HCT116 (cell line): ENCODE results near the gene HMG20A. TPM values are rescaled to one million over a fixed set of nuclear protein-coding genes. Genes with fewer than 3 reads are reported as not detected.
A peak's percentile ranks its signal among the peaks of the same experiment; 100 is the strongest.

ENCODE experiments used
- ATAC-seq: fragments of 200-7000 bp; cut with Tn5 transposase; 2 replicates; pipeline ENCODE4 v1.9.1; 2020; ENCODE audit warnings: mild to moderate bottlenecking, moderate library complexity
- BruUV-seq: library from RNA; stranded (reverse); fragments of 400-500 nt; replicated peaks from 2 replicates; lab custom pipeline; 2021; lab: Mats Ljungman, UMichigan
- CTCF ChIA-PET: fragments of 300-600 bp; sonication (Branson Sonifier 250); formaldehyde crosslinking; loops from one replicate; lab custom pipeline; 2021; ENCODE audit warnings: antibody characterized with exemption; lab: Charles Lee
- POLR2A ChIA-PET: fragments of 300-600, 350-600 bp; sonication (Branson Sonifier 250); formaldehyde crosslinking; loops from one replicate; lab custom pipeline; 2021; ENCODE audit warnings: antibody characterized with exemption; lab: Charles Lee
- RAD21 ChIA-PET, 2 experiments: fragments of 300-600 bp; sonication (Branson Sonifier 250); formaldehyde crosslinking; loops; one replicate each; lab custom pipeline; 2023; ENCODE audit warnings: low total read pairs in 2 of 2; ENCODE audit not compliant: uncharacterized antibody in 2 of 2, unreplicated experiment in 2 of 2, low non-redundant PET in 1 of 2; lab: Charles Lee
- DNase-seq: peaks from one replicate; pipeline ENCODE4 v3.0.0-alpha.2; 2010; ENCODE audit warnings: low read depth, low spot score
- H2AFZ ChIP-seq: fragments of 200-600 bp; shearing (Covaris generic), sonication (generic); 2 replicates; pipeline ENCODE4 v1.6.1; 2017; ENCODE audit warnings: low read depth, mixed run types, mixed read lengths, antibody characterized with exemption, low read length; ENCODE audit not compliant: poor library complexity, severe bottlenecking
- H3K27ac ChIP-seq: 2 replicates; pipeline ENCODE4 v1.5.1; 2012; ENCODE audit warnings: low read depth, low read length
- H3K27me3 ChIP-seq: fragments of 200-600 bp; sonication (generic); 2 replicates; pipeline ENCODE4 v1.6.1; 2016; ENCODE audit warnings: mixed run types, low read length, mixed read lengths; ENCODE audit not compliant: insufficient read depth
- H3K36me3 ChIP-seq, 2 experiments: fragments of 200-500 bp in 1 of 2; fragments of 200-600 bp in 1 of 2; sonication (Bioruptor generic) in 1 of 2; sonication (generic) in 1 of 2; 2 replicates each; pipeline versions ENCODE4 v1.5.1 to v1.6.1; 2014 to 2016; ENCODE audit warnings: low read length in 2 of 2, inconsistent platforms in 1 of 2, mixed read lengths in 1 of 2, mixed run types in 1 of 2; ENCODE audit not compliant: insufficient read depth in 2 of 2, control insufficient read depth in 1 of 2
- H3K4me1 ChIP-seq, 2 experiments: fragments of 200-600 bp in 1 of 2; sonication (generic) in 1 of 2; 2 replicates each; pipeline versions ENCODE4 v1.5.1 to v1.6.1; 2012 to 2017; ENCODE audit warnings: low read length in 2 of 2, inconsistent platforms in 1 of 2, mild to moderate bottlenecking in 1 of 2, mixed read lengths in 1 of 2, mixed run types in 1 of 2, moderate library complexity in 1 of 2; ENCODE audit not compliant: insufficient read depth in 2 of 2, control insufficient read depth in 1 of 2
- H3K4me2 ChIP-seq: fragments of 200-600 bp; sonication (generic); 2 replicates; pipeline ENCODE4 v1.6.1; 2017; ENCODE audit warnings: mixed run types, low read length, mixed read lengths
- H3K4me3 ChIP-seq, 2 experiments: fragments of 200-600 bp in 1 of 2; sonication (generic) in 1 of 2; replicated peaks in 1 of 2; 2 replicates each; pipeline ENCODE4 v1.5.1; 2011 to 2016; ENCODE audit warnings: low read length in 2 of 2, control low read depth in 1 of 2, low read depth in 1 of 2, mild to moderate bottlenecking in 1 of 2, mixed read lengths in 1 of 2, mixed run types in 1 of 2
- H3K79me2 ChIP-seq: fragments of 200-600 bp; sonication (generic); 2 replicates; pipeline ENCODE4 v1.6.1; 2017; ENCODE audit warnings: mild to moderate bottlenecking, mixed run types, low read length, moderate library complexity, mixed read lengths; ENCODE audit not compliant: insufficient read depth
- H3K9ac ChIP-seq: fragments of 200-600 bp; sonication (generic); 2 replicates; pipeline ENCODE4 v1.6.1; 2016; ENCODE audit warnings: low read length, mixed read lengths
- H3K9me2 ChIP-seq: fragments of 200-600 bp; sonication (generic), shearing (Covaris generic); 2 replicates; pipeline ENCODE4 v1.6.1; 2017; ENCODE audit warnings: mixed run types, mild to moderate bottlenecking, moderate library complexity; ENCODE audit not compliant: insufficient read depth
- H3K9me3 ChIP-seq, 2 experiments: fragments of 200-500 bp in 1 of 2; fragments of 200-600 bp in 1 of 2; sonication (Bioruptor generic) in 1 of 2; sonication (generic) in 1 of 2; 2 replicates each; pipeline ENCODE4 v1.6.1; 2014 to 2017; ENCODE audit warnings: low read length in 2 of 2, mixed read lengths in 2 of 2, inconsistent platforms in 1 of 2, low read depth in 1 of 2, mild to moderate bottlenecking in 1 of 2, mixed run types in 1 of 2, moderate library complexity in 1 of 2; ENCODE audit not compliant: control insufficient read depth in 1 of 2, insufficient read depth in 1 of 2
- H4K20me1 ChIP-seq: fragments of 200-600 bp; sonication (generic), shearing (Covaris generic); 2 replicates; pipeline ENCODE4 v1.6.1; 2017; ENCODE audit warnings: mixed run types, mild to moderate bottlenecking, moderate library complexity; ENCODE audit not compliant: insufficient read depth
- CBX3 ChIP-seq: IDR thresholded peaks from 2 replicates; pipeline ENCODE4 v1.6.1; 2012; ENCODE audit warnings: low read depth
- CEBPB ChIP-seq: IDR thresholded peaks from 2 replicates; pipeline ENCODE4 v1.6.1; 2012; ENCODE audit warnings: low read depth
- EGR1 ChIP-seq: IDR thresholded peaks from 2 replicates; pipeline ENCODE4 v1.6.1; 2012; ENCODE audit warnings: low read depth
- ELF1 ChIP-seq: IDR thresholded peaks from 2 replicates; pipeline ENCODE4 v1.6.1; 2012; ENCODE audit warnings: low read depth, borderline replicate concordance
- EZH2phosphoT487 ChIP-seq: fragments of 200-600 bp; IDR thresholded peaks from 2 replicates; pipeline ENCODE4 v1.6.1; 2018; ENCODE audit warnings: antibody characterized with exemption, borderline replicate concordance
- JUND ChIP-seq: IDR thresholded peaks from 2 replicates; pipeline ENCODE4 v1.6.1; 2012
- POLR2AphosphoS5 ChIP-seq: IDR thresholded peaks from 2 replicates; pipeline ENCODE4 v1.6.1; 2011; ENCODE audit warnings: mild to moderate bottlenecking, low read depth, low read length, moderate library complexity
- SIN3A ChIP-seq: IDR thresholded peaks from 2 replicates; pipeline ENCODE4 v1.6.1; 2012; ENCODE audit warnings: low read depth
- SRF ChIP-seq: IDR thresholded peaks from 2 replicates; pipeline ENCODE4 v1.6.1; 2012; ENCODE audit warnings: low read depth
- TCF7L2 ChIP-seq: IDR thresholded peaks from 2 replicates; pipeline ENCODE4 v1.7.0; 2011; ENCODE audit warnings: borderline replicate concordance, inconsistent platforms; ENCODE audit not compliant: insufficient read depth, insufficient read length; ENCODE audit errors: extremely low read depth
- YY1 ChIP-seq: IDR thresholded peaks from 2 replicates; pipeline ENCODE4 v1.6.1; 2011; ENCODE audit warnings: low read length, low read depth, moderate library complexity, mild to moderate bottlenecking; ENCODE audit not compliant: insufficient replicate concordance; ENCODE audit errors: extremely low read depth
- ZFX ChIP-seq: fragments of 450-650 bp; IDR thresholded peaks from 2 replicates; pipeline ENCODE4 v1.6.1; 2017
- ZNF274 ChIP-seq: fragments of 200-500 bp; sonication (Bioruptor generic); IDR thresholded peaks from 2 replicates; pipeline ENCODE4 v1.6.1; 2014; ENCODE audit warnings: mild to moderate bottlenecking, low read depth, low read length, inconsistent platforms
- intact Hi-C: fragments of 100-400 bp; cut with micrococcal nuclease; formaldehyde crosslinking; loops from 2 replicates; pipeline ENCODE4 v1.10.0; 2022
- total RNA-seq: library from RNA; stranded (reverse); gene quantifications from one replicate; pipeline ENCODE4 v1.2.1, GENCODE V29; 2021; ENCODE audit not compliant: unreplicated experiment
- TF ChIP-seq, protein P1 (sequence below): IDR thresholded peaks from 2 replicates; pipeline ENCODE4 v1.6.1; 2012; ENCODE audit warnings: low read depth
- TF ChIP-seq, protein P2 (sequence below), 3 experiments: fragments of 200-600 bp in 1 of 3; sonication (generic) in 1 of 3; IDR thresholded peaks in 2 of 3; conservative IDR thresholded peaks in 1 of 3; 2 replicates each; pipeline ENCODE4 v1.5.1; 2012 to 2017; ENCODE audit warnings: low read depth in 2 of 3, low read length in 2 of 3, antibody characterized with exemption in 1 of 3, borderline replicate concordance in 1 of 3, control low read depth in 1 of 3, mild to moderate bottlenecking in 1 of 3, mixed read lengths in 1 of 3, mixed run types in 1 of 3, moderate library complexity in 1 of 3; ENCODE audit not compliant: insufficient read depth in 1 of 3
- TF ChIP-seq, protein P3 (sequence below): IDR thresholded peaks from 2 replicates; pipeline ENCODE4 v1.6.1; 2011; ENCODE audit warnings: mild to moderate bottlenecking, low read length, moderate library complexity; ENCODE audit not compliant: insufficient replicate concordance; ENCODE audit errors: extremely low read depth
- TF ChIP-seq, protein P4 (sequence below): IDR thresholded peaks from 2 replicates; pipeline ENCODE4 v1.6.1; 2012

The HMG20A gene
- total RNA-seq, 1 experiment from 2014 or later, result 37.7 TPM

DNA sequence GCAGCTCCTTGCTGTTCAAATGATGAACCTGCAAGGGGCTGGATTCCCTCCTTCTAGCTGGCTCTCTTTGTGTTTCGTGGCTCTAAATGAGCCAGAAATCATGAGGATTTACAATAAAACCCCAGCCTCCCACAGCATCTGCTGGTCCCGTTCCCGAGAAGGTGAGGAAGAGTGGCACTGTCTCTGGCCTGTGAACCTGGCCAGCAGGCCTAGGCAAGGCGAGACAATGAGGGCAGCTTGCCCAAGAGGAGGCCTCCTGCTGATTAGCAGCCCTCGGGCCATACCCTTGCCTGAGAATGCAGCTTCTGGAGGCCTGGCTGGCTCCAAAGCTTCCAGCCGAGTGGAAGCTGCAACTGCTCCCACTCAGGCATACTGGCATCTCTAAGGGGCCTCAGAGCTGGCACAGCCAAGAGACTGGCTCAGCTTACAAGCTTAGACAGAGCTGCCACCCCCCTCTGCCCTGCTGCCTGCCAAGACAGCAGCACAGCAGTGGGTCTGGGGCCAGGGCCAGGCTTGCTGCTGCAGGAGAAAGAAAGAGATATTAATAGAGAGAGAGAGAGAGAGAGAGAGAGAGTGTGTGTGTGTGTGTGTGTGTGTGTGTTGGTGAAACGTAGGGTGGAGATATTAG is 76.5 kb downstream of the HMG20A start:
- DNase-seq, result no peak
- H3K9ac ChIP-seq, result no peak overlapping the region

More for the DNA sequence above, 76.5 kb downstream of the HMG20A start:
- TF ChIP-seq ELF1 (no peak), POLR2AphosphoS5 (no peak), YY1 (no peak), EZH2phosphoT487 (no peak), SIN3A (no peak), JUND (no peak), CEBPB (no peak), CBX3 (no peak), SRF (no peak), ZNF274 (no peak), TCF7L2 (no peak), EGR1 (no peak), ZFX (no peak)
- TF ChIP-seq, protein P1, sequence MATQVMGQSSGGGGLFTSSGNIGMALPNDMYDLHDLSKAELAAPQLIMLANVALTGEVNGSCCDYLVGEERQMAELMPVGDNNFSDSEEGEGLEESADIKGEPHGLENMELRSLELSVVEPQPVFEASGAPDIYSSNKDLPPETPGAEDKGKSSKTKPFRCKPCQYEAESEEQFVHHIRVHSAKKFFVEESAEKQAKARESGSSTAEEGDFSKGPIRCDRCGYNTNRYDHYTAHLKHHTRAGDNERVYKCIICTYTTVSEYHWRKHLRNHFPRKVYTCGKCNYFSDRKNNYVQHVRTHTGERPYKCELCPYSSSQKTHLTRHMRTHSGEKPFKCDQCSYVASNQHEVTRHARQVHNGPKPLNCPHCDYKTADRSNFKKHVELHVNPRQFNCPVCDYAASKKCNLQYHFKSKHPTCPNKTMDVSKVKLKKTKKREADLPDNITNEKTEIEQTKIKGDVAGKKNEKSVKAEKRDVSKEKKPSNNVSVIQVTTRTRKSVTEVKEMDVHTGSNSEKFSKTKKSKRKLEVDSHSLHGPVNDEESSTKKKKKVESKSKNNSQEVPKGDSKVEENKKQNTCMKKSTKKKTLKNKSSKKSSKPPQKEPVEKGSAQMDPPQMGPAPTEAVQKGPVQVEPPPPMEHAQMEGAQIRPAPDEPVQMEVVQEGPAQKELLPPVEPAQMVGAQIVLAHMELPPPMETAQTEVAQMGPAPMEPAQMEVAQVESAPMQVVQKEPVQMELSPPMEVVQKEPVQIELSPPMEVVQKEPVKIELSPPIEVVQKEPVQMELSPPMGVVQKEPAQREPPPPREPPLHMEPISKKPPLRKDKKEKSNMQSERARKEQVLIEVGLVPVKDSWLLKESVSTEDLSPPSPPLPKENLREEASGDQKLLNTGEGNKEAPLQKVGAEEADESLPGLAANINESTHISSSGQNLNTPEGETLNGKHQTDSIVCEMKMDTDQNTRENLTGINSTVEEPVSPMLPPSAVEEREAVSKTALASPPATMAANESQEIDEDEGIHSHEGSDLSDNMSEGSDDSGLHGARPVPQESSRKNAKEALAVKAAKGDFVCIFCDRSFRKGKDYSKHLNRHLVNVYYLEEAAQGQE, result no peak
- TF ChIP-seq, protein P2, sequence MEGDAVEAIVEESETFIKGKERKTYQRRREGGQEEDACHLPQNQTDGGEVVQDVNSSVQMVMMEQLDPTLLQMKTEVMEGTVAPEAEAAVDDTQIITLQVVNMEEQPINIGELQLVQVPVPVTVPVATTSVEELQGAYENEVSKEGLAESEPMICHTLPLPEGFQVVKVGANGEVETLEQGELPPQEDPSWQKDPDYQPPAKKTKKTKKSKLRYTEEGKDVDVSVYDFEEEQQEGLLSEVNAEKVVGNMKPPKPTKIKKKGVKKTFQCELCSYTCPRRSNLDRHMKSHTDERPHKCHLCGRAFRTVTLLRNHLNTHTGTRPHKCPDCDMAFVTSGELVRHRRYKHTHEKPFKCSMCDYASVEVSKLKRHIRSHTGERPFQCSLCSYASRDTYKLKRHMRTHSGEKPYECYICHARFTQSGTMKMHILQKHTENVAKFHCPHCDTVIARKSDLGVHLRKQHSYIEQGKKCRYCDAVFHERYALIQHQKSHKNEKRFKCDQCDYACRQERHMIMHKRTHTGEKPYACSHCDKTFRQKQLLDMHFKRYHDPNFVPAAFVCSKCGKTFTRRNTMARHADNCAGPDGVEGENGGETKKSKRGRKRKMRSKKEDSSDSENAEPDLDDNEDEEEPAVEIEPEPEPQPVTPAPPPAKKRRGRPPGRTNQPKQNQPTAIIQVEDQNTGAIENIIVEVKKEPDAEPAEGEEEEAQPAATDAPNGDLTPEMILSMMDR (IDR thresholded peaks at IDR 0.05 in 2 of 3, conservative IDR thresholded peaks at IDR 0.05 in 1 of 3; ENCODE audit: borderline replicate concordance in 1 of 3, insufficient read depth in 1 of 3, low read depth in 2 of 3, low read length in 2 of 3), result no peak
- TF ChIP-seq, protein P3, sequence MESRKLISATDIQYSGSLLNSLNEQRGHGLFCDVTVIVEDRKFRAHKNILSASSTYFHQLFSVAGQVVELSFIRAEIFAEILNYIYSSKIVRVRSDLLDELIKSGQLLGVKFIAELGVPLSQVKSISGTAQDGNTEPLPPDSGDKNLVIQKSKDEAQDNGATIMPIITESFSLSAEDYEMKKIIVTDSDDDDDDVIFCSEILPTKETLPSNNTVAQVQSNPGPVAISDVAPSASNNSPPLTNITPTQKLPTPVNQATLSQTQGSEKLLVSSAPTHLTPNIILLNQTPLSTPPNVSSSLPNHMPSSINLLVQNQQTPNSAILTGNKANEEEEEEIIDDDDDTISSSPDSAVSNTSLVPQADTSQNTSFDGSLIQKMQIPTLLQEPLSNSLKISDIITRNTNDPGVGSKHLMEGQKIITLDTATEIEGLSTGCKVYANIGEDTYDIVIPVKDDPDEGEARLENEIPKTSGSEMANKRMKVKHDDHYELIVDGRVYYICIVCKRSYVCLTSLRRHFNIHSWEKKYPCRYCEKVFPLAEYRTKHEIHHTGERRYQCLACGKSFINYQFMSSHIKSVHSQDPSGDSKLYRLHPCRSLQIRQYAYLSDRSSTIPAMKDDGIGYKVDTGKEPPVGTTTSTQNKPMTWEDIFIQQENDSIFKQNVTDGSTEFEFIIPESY, result no peak
- TF ChIP-seq, protein P4, sequence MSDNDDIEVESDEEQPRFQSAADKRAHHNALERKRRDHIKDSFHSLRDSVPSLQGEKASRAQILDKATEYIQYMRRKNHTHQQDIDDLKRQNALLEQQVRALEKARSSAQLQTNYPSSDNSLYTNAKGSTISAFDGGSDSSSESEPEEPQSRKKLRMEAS, result no peak
- TF ChIP-seq, all 23 proteins: peak for 0
- H3K27me3 ChIP-seq, result no peaks in the 10 kb centered on the region
- ATAC-seq, result peak; percentile 47
- no TSS peak for BruUV-seq
- RAD21 ChIA-PET, result interaction anchor here (0.9 to 1.8 kb wide), 7 partner anchors 11 to 390 kb away, joined by 3 to 5 read pairs (median 4); no protein-coding TSS in a partner anchor
- H3K4me3 ChIP-seq, result no peak overlapping the region
- H4K20me1 ChIP-seq, result no peaks in the 10 kb centered on the region
- H3K4me2 ChIP-seq, result peak overlapping the region; percentile 26
- H3K79me2 ChIP-seq, result no peaks in the 10 kb centered on the region
- CTCF ChIA-PET, result interaction anchor here (0.7 to 4.4 kb wide), 19 partner anchors 10 to 550 kb away, joined by 3 to 44 read pairs (median 4); no protein-coding TSS in a partner anchor
- POLR2A ChIA-PET, result no interaction called here
- no peaks in the 10 kb centered on the region for H3K9me3 ChIP-seq
- peaks cover 0 to 6% of the 10 kb centered on the region in 2 experiments; a peak in 3 of 4 replicates for H3K4me1 ChIP-seq
- no peaks in the 10 kb centered on the region for H3K9me2 ChIP-seq
- no peaks in the 10 kb centered on the region for H3K36me3 ChIP-seq
- H3K27ac ChIP-seq, result no peak overlapping the region
- intact Hi-C loops, result loop anchor here (2.0 to 10.0 kb wide), 3 partner anchors 390 to 552 kb away; no protein-coding TSS in a partner anchor
- no peak overlapping the region for H2AFZ ChIP-seq
